PFSK-1 (cell line): ENCODE measurements around the gene AOPEP.

Experiments
- POLR2AphosphoS5 ChIP-seq: IDR thresholded peaks from 2 replicates; pipeline ENCODE4 v1.6.1; 2012; ENCODE audit warnings: low read depth, mild to moderate bottlenecking, control low read depth, low read length, moderate library complexity
- REST ChIP-seq, 2 experiments: IDR thresholded peaks; 2 replicates each; pipeline versions ENCODE4 v1.6.1 to v1.8.0; 2011 to 2012; ENCODE audit warnings: low read depth in 2 of 2, low read length in 2 of 2, control low read depth in 1 of 2, inconsistent platforms in 1 of 2, mild to moderate bottlenecking in 1 of 2, moderate library complexity in 1 of 2; ENCODE audit not compliant: insufficient read depth in 1 of 2
- SIN3A ChIP-seq: IDR thresholded peaks from 2 replicates; pipeline ENCODE4 v1.6.1; 2012; ENCODE audit warnings: mild to moderate bottlenecking, low read length, moderate library complexity, borderline replicate concordance; ENCODE audit not compliant: insufficient read depth
- TAF1 ChIP-seq: IDR thresholded peaks from 2 replicates; pipeline ENCODE4 v1.6.1; 2012; ENCODE audit warnings: low read length, control low read depth, borderline replicate concordance; ENCODE audit not compliant: insufficient read depth

- TF ChIP-seq TAF1 (no peak), REST (IDR thresholded peaks at IDR 0.05; ENCODE audit: insufficient read depth in 1 of 2, low read depth in 2 of 2, low read length in 2 of 2) (no peak), POLR2AphosphoS5 (no peak), SIN3A (no peak)
These were observed 177.5 kb downstream of the AOPEP start for GRCh38 chr9:94903961-94904421.
